Endothelial cell (in vitro differentiated cells): Measurements from ENCODE around the gene MAP2. TPM values are rescaled to one million over a fixed set of nuclear protein-coding genes. Genes with fewer than 3 reads are reported as not detected.

Source experiments
- DNase-seq: peaks from one replicate; pipeline ENCODE4 v3.0.0; 2021; ENCODE audit warnings: low spot score
- H3K27ac Mint-ChIP-seq: one replicate; pipeline ENCODE4 v1.8.0; 2021; ENCODE audit warnings: mixed read lengths, inconsistent platforms; ENCODE audit not compliant: unreplicated experiment
- H3K27me3 Mint-ChIP-seq: one replicate; pipeline ENCODE4 v1.8.0; 2021; ENCODE audit warnings: mild to moderate bottlenecking, moderate library complexity, mixed read lengths, inconsistent platforms; ENCODE audit not compliant: unreplicated experiment
- H3K36me3 Mint-ChIP-seq: one replicate; pipeline ENCODE4 v1.8.0; 2021; ENCODE audit warnings: mild to moderate bottlenecking, low read depth, mixed read lengths, inconsistent platforms; ENCODE audit not compliant: unreplicated experiment
- H3K4me1 Mint-ChIP-seq: one replicate; pipeline ENCODE4 v1.8.0; 2021; ENCODE audit warnings: mild to moderate bottlenecking, mixed read lengths, inconsistent platforms; ENCODE audit not compliant: unreplicated experiment
- H3K4me3 Mint-ChIP-seq: one replicate; pipeline ENCODE4 v1.8.0; 2021; ENCODE audit warnings: mild to moderate bottlenecking, mixed read lengths, inconsistent platforms; ENCODE audit not compliant: unreplicated experiment
- H3K9me3 Mint-ChIP-seq: one replicate; pipeline ENCODE4 v1.8.0; 2021; ENCODE audit warnings: mixed read lengths, inconsistent platforms; ENCODE audit not compliant: unreplicated experiment
- total RNA-seq: library from RNA; stranded (reverse); fragmentation: NEBNext Ultra II Directional; extraction: Animal tissue kit (Norgen Biotek cat#: 25700); gene quantifications from one replicate; pipeline ENCODE4 v1.2.1, GENCODE V29; 2021; ENCODE audit not compliant: unreplicated experiment
- TF ChIP-seq, protein P1 (sequence below): fragments of 200-600 bp; sonication (generic); IDR thresholded peaks from one replicate; pipeline ENCODE4 v1.5.0; 2021; ENCODE audit warnings: antibody characterized with exemption; ENCODE audit not compliant: unreplicated experiment

Gene MAP2
- total RNA-seq, 1 donor from 2014 or later = 2.1 TPM

DNA sequence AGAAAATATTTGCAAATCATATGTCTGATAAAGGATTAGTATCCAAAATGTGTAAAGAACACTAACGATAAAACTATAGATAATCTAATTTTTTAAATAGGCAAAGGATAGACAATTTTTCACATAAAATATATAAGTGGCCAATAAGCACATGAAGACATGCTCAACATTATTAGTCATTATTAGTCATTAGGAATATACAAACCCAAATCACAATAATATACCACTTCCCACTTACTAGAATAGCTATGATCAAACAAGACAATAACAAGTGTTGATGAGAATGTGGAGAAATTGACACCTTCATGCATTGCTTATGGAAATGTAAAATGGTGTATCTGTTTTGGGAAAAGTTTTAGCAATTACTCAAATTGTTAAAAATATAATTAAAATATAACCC is 12.6 kb upstream of the MAP2 start:
- Mint-ChIP-seq H3K4me1 (no peaks in the 10 kb centered on the region), H3K36me3 (no peaks in the 10 kb centered on the region), H3K4me3 (no peak overlapping the region), H3K9me3 (no peaks in the 10 kb centered on the region), H3K27me3 (no peaks in the 10 kb centered on the region), H3K27ac (no peak overlapping the region)
- TF ChIP-seq, protein P1, sequence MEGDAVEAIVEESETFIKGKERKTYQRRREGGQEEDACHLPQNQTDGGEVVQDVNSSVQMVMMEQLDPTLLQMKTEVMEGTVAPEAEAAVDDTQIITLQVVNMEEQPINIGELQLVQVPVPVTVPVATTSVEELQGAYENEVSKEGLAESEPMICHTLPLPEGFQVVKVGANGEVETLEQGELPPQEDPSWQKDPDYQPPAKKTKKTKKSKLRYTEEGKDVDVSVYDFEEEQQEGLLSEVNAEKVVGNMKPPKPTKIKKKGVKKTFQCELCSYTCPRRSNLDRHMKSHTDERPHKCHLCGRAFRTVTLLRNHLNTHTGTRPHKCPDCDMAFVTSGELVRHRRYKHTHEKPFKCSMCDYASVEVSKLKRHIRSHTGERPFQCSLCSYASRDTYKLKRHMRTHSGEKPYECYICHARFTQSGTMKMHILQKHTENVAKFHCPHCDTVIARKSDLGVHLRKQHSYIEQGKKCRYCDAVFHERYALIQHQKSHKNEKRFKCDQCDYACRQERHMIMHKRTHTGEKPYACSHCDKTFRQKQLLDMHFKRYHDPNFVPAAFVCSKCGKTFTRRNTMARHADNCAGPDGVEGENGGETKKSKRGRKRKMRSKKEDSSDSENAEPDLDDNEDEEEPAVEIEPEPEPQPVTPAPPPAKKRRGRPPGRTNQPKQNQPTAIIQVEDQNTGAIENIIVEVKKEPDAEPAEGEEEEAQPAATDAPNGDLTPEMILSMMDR = no peak
- no peak for DNase-seq

DNA sequence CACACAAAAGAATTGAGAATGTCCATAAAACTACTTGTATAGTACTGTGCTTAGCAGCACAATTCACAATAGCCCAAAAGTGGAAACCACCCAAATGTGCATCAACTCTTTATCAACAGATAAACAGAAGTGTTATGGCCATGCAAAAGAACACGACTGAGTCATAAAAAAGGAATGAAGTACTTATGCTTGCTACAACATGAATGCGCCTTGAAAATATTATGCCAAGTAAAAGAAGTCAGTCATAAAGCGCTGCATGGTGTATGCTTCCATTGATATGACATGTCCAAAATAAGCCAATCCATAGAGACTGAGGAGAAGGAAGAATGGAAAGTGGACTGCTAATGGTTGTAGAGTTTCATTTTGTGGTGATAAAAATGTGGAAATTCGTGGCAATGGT is 12.1 kb upstream of the MAP2 start:
- TF ChIP-seq, protein P1 = no peak
- Mint-ChIP-seq H3K9me3 (no peaks in the 10 kb centered on the region), H3K27ac (no peak overlapping the region), H3K4me1 (no peaks in the 10 kb centered on the region), H3K36me3 (no peaks in the 10 kb centered on the region), H3K27me3 (no peaks in the 10 kb centered on the region), H3K4me3 (no peak overlapping the region)
- DNase-seq = no peak

DNA sequence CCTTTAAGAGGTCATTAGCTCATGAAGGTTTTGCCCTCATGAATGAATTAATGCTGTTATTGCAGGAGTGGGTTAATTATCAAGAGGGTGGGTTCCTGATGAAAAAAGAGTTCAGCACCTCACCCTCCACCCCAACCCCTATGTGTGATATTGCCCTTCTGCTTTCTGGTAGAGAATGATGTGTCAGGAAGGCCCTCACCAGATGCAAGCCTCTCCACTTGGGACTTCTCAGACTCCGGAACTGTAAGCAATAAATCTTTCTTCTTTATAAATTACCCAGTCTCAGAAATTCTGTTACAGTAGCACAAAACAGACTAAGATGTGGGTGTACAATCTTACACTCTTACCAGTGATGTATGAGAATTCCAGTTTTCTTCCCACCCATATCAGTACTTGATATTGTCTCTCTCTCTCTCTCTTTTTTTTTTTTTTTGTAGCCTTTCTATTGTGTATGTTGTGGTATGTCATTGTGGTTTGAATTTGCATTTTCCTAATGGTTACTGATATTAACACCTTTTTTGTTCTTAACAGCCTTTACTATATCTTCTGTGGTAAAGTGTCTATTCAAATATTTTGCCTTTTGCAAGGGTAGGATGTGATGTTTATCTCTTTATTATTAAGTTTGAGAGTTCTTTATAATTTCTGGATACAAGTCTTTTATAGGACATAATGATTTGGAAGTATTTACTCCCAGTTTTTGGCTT is 10.4 kb upstream of the MAP2 start:
- H3K4me1 Mint-ChIP-seq = no peaks in the 10 kb centered on the region
- DNase-seq = no peak
- no peak overlapping the region for H3K4me3 Mint-ChIP-seq
- no peaks in the 10 kb centered on the region for H3K36me3 Mint-ChIP-seq
- no peaks in the 10 kb centered on the region for H3K9me3 Mint-ChIP-seq
- no peaks in the 10 kb centered on the region for H3K27me3 Mint-ChIP-seq
- H3K27ac Mint-ChIP-seq = no peak overlapping the region
- TF ChIP-seq, protein P1 = no peak

DNA sequence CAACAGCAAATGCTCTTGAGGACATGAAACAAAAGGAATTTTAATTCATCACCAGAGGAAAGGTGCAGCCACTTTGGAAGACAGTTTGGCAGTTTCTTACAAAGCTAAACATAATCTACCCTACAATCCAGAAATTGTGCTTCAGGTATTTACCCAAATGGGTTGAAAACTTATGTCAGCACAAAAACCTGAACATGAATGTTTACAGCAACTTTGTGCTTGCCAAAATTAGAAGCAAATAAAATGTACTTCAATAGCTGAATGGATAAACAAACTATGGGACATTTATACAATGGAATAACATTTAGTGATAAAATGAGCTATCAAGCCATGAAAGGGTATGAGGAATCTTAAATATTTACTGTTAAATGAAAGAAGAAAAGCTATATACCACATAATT is 6.9 kb upstream of the MAP2 start:
- no peaks in the 10 kb centered on the region for H3K9me3 Mint-ChIP-seq
- no peaks in the 10 kb centered on the region for H3K27me3 Mint-ChIP-seq
- H3K27ac Mint-ChIP-seq = no peak overlapping the region
- no peaks in the 10 kb centered on the region for H3K36me3 Mint-ChIP-seq
- H3K4me3 Mint-ChIP-seq = no peak overlapping the region
- no peaks in the 10 kb centered on the region for H3K4me1 Mint-ChIP-seq
- TF ChIP-seq, protein P1 = no peak
- no peak for DNase-seq

DNA sequence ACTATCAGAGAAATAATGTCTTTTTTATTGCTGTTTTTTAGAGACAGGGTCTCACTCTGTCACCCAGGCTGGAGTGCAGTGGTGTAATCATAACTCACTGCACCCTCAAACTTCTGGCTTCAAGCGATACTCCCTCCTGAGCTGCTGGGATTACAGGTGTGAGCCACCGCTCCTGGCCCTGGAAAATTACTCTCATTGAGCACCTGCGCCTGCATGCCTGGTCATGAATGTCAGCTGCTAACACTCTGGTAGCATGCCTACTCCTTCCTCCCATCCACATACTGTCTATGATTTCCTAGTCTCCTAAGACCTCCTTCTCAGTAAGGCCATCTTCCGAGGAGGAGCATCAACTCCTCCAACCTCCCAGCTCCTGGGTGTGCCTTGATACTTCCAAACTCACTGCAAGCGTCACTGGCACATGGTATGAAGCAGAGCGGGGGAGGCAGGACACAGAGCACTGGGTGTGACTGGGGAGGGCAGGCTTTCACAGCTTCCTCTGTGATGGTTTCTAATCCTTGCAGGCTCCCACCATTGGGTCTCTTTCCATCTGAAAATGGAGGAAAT is 1.6 kb upstream of the MAP2 start:
- no peaks in the 10 kb centered on the region for H3K9me3 Mint-ChIP-seq
- H3K4me1 Mint-ChIP-seq = peaks cover 10% of the 10 kb centered on the region
- peaks cover 8% of the 10 kb centered on the region for H3K27me3 Mint-ChIP-seq
- TF ChIP-seq, protein P1 = no peak
- DNase-seq = no peak
- H3K36me3 Mint-ChIP-seq = no peaks in the 10 kb centered on the region
- no peak overlapping the region for H3K27ac Mint-ChIP-seq
- no peak overlapping the region for H3K4me3 Mint-ChIP-seq
